ENCODE measurements around the gene NXNL1.

The NXNL1 gene

GRCh38 chr19:17419621-17420474 is 40.9 kb downstream of the NXNL1 start, which contains the start of gene MVB12A (continued):
- TF ChIP-seq ZNF513 (tag by site-specific recombination; IDR thresholded peaks at IDR 0.05) (no peak), ZNF544 (tag by site-specific recombination; IDR thresholded peaks at IDR 0.05) (no peak), ZNF843 (tag by site-specific recombination; IDR thresholded peaks at IDR 0.05) (no peak; the same call in 1 of the 2 replicates), ZNF416 (tag by site-specific recombination; IDR thresholded peaks at IDR 0.05) (no peak), ZNF37A (tag by site-specific recombination; IDR thresholded peaks at IDR 0.05) (no peak), ZBTB17 (tag by site-specific recombination; IDR thresholded peaks at IDR 0.05) (peak; percentile 98), MYNN (tag by site-specific recombination; IDR thresholded peaks at IDR 0.05; ENCODE audit: borderline replicate concordance) (no peak), ZNF660 (tag by site-specific recombination; IDR thresholded peaks at IDR 0.05) (peak; percentile 84; the same call in 1 of the 2 replicates), ZNF610 (tag by site-specific recombination; IDR thresholded peaks at IDR 0.05; ENCODE audit: borderline replicate concordance) (0 out of 2 replicates have a peak, but pooled peaks have one; percentile 48), ZNF645 (tag by site-specific recombination; IDR thresholded peaks at IDR 0.05) (no peak), ZBTB6 (tag by site-specific recombination; IDR thresholded peaks at IDR 0.05) (no peak), ZNF558 (tag by site-specific recombination; IDR thresholded peaks at IDR 0.05) (no peak), HOXA7 (CRISPR knock-in tag; IDR thresholded peaks at IDR 0.05; ENCODE audit: borderline replicate concordance) (no peak), KLF10 (tag by site-specific recombination; IDR thresholded peaks at IDR 0.05) (peak; percentile 32; the same call in 1 of the 2 replicates), ZFP41 (tag by site-specific recombination; IDR thresholded peaks at IDR 0.05; ENCODE audit: borderline replicate concordance) (no peak), TSHZ1 (tag by site-specific recombination; IDR thresholded peaks at IDR 0.05; ENCODE audit: borderline replicate concordance) (no peak), ZBTB8A (tag by site-specific recombination; IDR thresholded peaks at IDR 0.05) (peak; percentile 76), ZNF514 (tag by site-specific recombination; IDR thresholded peaks at IDR 0.05) (no peak), ZNF560 (tag by site-specific recombination; IDR thresholded peaks at IDR 0.05; ENCODE audit: borderline replicate concordance) (no peak), ZNF585B (tag by site-specific recombination; IDR thresholded peaks at IDR 0.05) (no peak), KLF7 (tag by site-specific recombination; IDR thresholded peaks at IDR 0.05; ENCODE audit: borderline replicate concordance) (no peak), ZNF292 (tag by site-specific recombination; IDR thresholded peaks at IDR 0.05; ENCODE audit: borderline replicate concordance, low read depth) (no peak), INSM2 (tag by site-specific recombination; IDR thresholded peaks at IDR 0.05) (no peak; the same call in 1 of the 2 replicates), ZNF157 (tag by site-specific recombination; IDR thresholded peaks at IDR 0.05) (no peak), EGR2 (tag by site-specific recombination; IDR thresholded peaks at IDR 0.05; ENCODE audit: low read depth) (no peak; the same call in 1 of the 2 replicates), ZSCAN16 (tag by site-specific recombination; IDR thresholded peaks at IDR 0.05) (no peak), MEIS1 (CRISPR knock-in tag; IDR thresholded peaks at IDR 0.05; ENCODE audit: borderline replicate concordance) (no peak), KLF9 (tag by site-specific recombination; IDR thresholded peaks at IDR 0.05; ENCODE audit: low read depth) (peak; percentile 7; the same call in 1 of the 2 replicates), ZFP3 (tag by site-specific recombination; IDR thresholded peaks at IDR 0.05; ENCODE audit: low read depth) (no peak)

All from HEK293 (cell line).